GM19463 (cell line): ENCODE measurements around the gene KLHDC7B.
A peak's percentile ranks its signal among the peaks of the same experiment; 100 is the strongest.

Experiments used
- ATAC-seq: cut with Tn5 transposase; IDR thresholded peaks from one replicate; pipeline ENCODE4 v1.9.1; 2021; ENCODE audit warnings: mild to moderate bottlenecking, moderate library complexity; ENCODE audit not compliant: unreplicated experiment

Gene KLHDC7B

GRCh38 chr22:50547263-50547985, 1.7 kb downstream of the KLHDC7B start:
- no peak for ATAC-seq

- no peak for ATAC-seq
Measured at GRCh38 chr22:50548040-50548920, 2.6 kb downstream of the KLHDC7B start.

- no peak for ATAC-seq
Measured at GRCh38 chr22:50548921-50549790, 3.5 kb downstream of the KLHDC7B start.

- no peak for ATAC-seq
Measured at GRCh38 chr22:50550395-50550794, 4.7 kb downstream of the KLHDC7B start.

- no peak for ATAC-seq
Measured at GRCh38 chr22:50551160-50551752, 5.6 kb downstream of the KLHDC7B start.

- ATAC-seq, result no peak
Measured at GRCh38 chr22:50553310-50553709, 7.6 kb downstream of the KLHDC7B start.

GRCh38 chr22:50556703-50557102, 11.0 kb downstream of the KLHDC7B start:
- ATAC-seq, result no peak

- no peak for ATAC-seq
Measured at GRCh38 chr22:50560034-50560433, 14.3 kb downstream of the KLHDC7B start.

GRCh38 chr22:50561401-50562358, 16.0 kb downstream of the KLHDC7B start:
- ATAC-seq, result no peak

- peak; percentile 92 for ATAC-seq
Measured at GRCh38 chr22:50562523-50563412, 17.1 kb downstream of the KLHDC7B start, which contains the start of gene SYCE3. Gene SYCE3, minus strand, starts transcription at chr22:50562919. Its CDS starts 6,514 bp downstream, at chr22:50556405.

- no peak for ATAC-seq
Measured at GRCh38 chr22:50563413-50564160, 17.9 kb downstream of the KLHDC7B start.

GRCh38 chr22:50564289-50564688, 18.6 kb downstream of the KLHDC7B start:
- ATAC-seq, result no peak

GRCh38 chr22:50567721-50568252, 22.1 kb downstream of the KLHDC7B start:
- ATAC-seq, result no peak

GRCh38 chr22:50568626-50569025, 22.9 kb downstream of the KLHDC7B start:
- no peak for ATAC-seq

- ATAC-seq, result no peak
Measured at GRCh38 chr22:50569041-50569459, 23.4 kb downstream of the KLHDC7B start.

- ATAC-seq, result no peak
Measured at GRCh38 chr22:50569896-50570535, 24.3 kb downstream of the KLHDC7B start.

GRCh38 chr22:50570861-50571260, 25.2 kb downstream of the KLHDC7B start:
- no peak for ATAC-seq
